Keratinocyte (primary cell): ENCODE measurements around the gene APH1B.

Experiments used
- EZH2 ChIP-seq: IDR thresholded peaks from one replicate; pipeline ENCODE4 v1.6.1; 2012; ENCODE audit warnings: inconsistent platforms, mild to moderate bottlenecking, low read length, moderate library complexity
- TF ChIP-seq, protein P1 (sequence below), 3 experiments: IDR thresholded peaks in 1 of 3; conservative IDR thresholded peaks in 1 of 3; optimal IDR thresholded peaks in 1 of 3; 2 replicates in 2 of 3; 3 replicates in 1 of 3; pipeline versions ENCODE3 to v1.5.1; 2011; ENCODE audit warnings: low read length in 3 of 3, mild to moderate bottlenecking in 3 of 3, moderate library complexity in 2 of 3, control low read depth in 1 of 3, inconsistent platforms in 1 of 3; ENCODE audit not compliant: insufficient read depth in 2 of 3; ENCODE audit errors: extremely low read depth in 1 of 3

- TF ChIP-seq, protein P1, sequence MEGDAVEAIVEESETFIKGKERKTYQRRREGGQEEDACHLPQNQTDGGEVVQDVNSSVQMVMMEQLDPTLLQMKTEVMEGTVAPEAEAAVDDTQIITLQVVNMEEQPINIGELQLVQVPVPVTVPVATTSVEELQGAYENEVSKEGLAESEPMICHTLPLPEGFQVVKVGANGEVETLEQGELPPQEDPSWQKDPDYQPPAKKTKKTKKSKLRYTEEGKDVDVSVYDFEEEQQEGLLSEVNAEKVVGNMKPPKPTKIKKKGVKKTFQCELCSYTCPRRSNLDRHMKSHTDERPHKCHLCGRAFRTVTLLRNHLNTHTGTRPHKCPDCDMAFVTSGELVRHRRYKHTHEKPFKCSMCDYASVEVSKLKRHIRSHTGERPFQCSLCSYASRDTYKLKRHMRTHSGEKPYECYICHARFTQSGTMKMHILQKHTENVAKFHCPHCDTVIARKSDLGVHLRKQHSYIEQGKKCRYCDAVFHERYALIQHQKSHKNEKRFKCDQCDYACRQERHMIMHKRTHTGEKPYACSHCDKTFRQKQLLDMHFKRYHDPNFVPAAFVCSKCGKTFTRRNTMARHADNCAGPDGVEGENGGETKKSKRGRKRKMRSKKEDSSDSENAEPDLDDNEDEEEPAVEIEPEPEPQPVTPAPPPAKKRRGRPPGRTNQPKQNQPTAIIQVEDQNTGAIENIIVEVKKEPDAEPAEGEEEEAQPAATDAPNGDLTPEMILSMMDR (optimal IDR thresholded peaks at IDR 0.05 in 1 of 3, IDR thresholded peaks at IDR 0.05 in 1 of 3, conservative IDR thresholded peaks at IDR 0.05 in 1 of 3; ENCODE audit: extremely low read depth in 1 of 3, insufficient read depth in 2 of 3, low read length in 3 of 3), result no peak
- no peak for TF ChIP-seq EZH2
Observed at GRCh38 chr15:63243101-63243500, 34.3 kb upstream of the APH1B start.
